AG20443 (cell line): Measurements from ENCODE around the gene NAV2.
A peak's percentile ranks its signal among the peaks of the same experiment; 100 is the strongest.

ENCODE experiments used
- DNase-seq: peaks from one replicate; pipeline ENCODE4 v3.0.0; 2012; ENCODE audit warnings: low spot score, mixed read lengths

The NAV2 gene

GRCh38 chr11:19805827-19806226 is 93.2 kb downstream of the NAV2 start:
- no peak for DNase-seq

GRCh38 chr11:19806251-19806650 is 93.6 kb downstream of the NAV2 start:
- DNase-seq: no peak

DNA sequence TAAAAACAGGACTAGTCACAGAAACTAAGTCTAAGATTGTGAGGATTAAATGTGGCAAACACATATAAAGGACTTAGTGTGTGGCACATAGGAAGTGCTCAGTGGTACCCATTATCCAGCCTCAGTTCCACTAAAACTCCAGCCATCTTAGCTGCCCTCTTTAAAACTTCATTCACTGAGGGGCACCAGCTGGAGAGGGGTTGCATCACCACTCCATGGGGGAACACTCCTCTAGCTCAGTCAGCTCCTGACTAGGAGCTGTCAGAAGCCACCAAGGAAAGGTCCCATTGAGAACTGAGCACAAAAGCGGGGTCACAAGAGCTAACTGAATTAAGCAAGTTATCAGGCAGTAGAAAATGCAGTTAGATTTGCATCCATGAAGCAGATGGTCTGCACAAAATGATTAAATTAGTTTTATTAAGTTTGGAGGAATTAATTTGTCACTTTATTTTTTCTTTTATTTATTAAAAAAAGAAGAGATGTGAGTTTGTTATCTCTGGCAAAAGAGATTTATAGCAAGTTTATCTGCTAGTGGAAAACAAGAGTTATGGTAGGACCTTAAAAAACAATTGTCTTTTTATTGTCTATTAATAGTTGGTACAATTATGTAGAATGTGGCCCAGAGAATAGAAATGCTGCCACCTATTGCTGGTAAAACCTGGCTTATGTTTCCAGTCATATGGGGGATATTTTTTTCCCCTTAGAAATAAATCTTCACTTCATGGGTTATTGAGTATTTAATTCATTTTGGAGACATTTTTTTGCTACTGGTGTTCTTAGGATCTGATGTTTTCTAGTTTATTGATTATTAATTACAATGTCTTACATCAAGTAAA is 95.7 kb downstream of the NAV2 start:
- no peak for DNase-seq

DNA sequence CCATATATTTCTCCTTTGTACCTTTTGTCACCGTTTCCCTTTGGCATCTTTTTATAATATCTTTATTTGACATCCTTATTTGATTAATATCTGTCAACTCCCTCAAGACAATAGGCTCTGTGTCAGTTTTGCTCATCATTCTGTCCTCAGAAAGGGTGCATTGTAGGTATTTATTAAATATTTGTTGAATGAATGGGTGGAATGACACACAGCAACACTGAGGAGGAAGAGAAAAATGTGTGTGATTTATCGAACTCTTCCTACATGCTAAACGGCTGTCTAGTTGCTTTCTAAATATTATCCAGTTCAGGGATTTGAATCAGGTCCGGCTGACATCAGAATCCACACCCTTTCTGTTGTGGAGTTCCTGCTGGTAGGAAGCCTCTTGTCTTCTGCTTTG is 98.2 kb downstream of the NAV2 start:
- DNase-seq: no peak

DNA sequence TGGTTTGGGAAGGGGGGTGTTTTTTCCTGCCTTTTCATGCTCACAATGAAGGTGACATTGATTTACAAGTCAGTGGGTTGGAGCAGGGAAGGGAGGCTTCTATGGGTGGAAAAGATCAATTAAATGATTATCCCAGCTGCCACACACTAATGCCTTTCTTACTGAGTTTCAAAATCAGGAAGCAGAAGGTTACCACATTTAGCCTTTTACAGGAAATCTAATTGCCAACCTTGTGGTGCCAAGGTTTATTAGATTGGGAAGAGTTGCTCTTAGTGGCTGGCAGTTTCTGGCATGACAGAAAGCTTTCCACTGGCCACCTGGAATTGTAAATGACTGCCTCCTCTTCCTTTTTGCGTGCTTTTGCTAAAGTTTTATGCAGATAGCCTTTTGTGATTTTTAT is 98.7 kb downstream of the NAV2 start:
- DNase-seq: no peak

DNA sequence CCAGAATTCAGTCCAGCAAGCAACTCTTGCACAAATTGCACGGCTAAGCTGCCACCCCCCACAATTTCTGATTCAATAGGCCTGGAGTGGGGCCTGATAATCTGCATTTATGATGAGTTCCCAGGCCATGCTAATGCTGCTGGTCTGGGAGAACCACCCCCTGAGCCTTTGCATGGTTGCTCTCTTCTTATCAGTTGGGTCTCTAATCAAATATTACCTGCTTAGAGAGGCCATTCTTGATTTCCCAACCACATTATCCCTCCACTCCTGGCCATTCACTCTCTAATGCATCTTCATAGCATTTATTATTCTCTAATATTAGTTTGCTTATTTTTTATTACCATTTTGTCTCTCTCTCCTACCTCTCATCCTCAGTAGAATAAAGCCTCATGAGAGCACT is 99.5 kb downstream of the NAV2 start:
- no peak for DNase-seq

DNA sequence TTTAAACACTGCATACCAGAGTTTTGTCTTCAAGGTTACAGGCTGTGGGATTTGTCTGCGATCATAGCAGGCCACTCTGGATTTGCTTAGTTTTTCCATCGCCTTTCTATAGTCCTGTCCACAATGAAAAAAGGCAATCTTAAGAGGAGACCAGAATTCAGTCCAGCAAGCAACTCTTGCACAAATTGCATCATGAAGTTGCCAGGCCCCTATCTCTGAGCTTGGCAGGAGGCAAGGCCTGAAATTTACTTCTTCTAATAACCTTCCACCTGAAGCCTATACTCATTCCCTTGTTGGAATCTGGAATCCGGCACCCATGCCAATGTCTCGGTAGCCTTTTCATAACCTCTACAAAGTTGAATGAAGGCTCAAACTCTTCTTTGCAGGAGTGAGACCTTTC is 100.1 kb downstream of the NAV2 start:
- DNase-seq: no peak

DNA sequence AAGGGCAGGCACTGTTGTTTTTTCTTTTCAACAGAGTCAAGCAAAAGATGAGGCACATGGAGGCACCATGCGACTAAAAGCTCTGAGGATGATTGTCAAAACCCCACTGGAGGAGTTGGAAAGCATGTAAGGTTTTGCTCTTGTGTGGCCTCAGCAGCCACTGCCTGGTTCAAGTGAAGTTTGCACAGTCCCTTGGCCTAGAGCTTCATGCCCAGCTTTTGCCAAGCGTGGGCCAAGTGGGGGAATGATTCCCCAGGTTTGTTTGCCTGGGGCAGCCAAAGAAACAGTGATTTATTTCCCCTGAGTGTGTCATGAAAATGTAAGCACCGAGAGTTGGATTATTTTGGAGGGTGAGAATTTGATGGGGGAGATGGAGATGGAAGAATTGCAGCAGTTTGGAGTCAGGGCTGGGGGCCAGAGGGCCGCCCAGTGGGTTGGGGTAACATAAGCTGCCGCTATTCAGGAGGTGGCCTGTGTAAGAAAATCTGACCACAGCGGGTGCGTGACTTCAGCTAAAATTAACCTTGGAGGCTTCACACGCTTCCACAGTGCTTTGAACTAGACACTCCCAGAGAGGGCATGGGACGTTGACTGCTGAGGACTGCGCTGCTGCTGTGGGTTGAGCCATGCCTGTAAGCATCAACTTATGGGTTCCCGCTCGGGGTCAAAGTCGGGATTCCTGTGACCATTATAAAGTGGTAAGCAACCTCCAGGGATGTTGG is 100.7 kb downstream of the NAV2 start:
- no peak for DNase-seq

- DNase-seq: no peak
Measured at GRCh38 chr11:19814421-19814820, 101.8 kb downstream of the NAV2 start.

GRCh38 chr11:19816040-19816439 is 103.4 kb downstream of the NAV2 start:
- DNase-seq: peak; percentile 72

- no peak for DNase-seq
Measured at GRCh38 chr11:19816817-19817216, 104.2 kb downstream of the NAV2 start.

DNA sequence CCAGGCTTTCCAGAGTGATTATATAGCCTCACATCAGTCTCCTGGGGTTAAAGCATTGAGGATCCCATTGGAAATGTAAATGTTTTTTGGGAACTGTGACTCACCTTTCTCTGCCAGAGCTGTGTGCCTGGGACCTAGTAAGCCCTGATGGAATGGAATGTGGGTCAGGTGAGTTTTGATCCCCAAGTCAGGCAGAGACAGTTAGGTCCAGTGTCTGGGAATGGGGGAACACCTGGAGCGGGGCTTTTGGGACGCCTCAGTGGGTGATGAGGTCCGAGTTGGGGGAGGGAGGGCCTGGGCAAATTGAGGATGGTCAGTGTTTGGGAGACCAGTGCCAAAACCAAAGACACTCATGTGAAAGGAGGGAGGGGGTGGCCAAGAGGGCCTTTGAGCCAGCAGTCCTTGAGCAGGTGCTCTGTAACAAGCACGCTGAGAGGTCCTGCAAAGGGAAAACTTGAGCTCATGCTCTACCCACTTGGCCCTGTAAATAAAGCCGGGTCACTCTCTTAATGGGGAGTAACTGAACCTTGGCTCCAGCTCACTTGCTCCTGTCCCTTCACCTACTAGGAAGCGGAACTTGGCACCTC is 104.7 kb downstream of the NAV2 start:
- no peak for DNase-seq

- DNase-seq: no peak
Measured at GRCh38 chr11:19817870-19818269, 105.2 kb downstream of the NAV2 start.

DNA sequence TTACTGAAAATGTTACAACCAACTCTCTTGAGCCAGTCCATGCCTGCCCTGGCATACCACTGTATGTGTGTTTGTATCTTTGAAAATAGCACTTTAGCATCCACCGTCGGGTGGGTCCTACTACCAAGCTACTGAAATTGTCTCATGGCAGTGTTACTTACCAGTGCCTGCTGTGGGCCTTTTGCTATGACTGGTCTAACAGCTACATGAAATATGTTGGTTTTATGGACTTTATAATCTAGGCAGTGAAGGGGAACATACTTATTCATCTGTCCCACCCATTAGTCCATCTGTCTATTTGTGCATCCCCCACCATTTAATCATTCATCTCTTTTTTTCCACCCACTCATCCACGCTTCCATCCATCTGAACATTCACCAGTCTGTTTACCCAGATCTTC is 106.0 kb downstream of the NAV2 start:
- no peak for DNase-seq

DNA sequence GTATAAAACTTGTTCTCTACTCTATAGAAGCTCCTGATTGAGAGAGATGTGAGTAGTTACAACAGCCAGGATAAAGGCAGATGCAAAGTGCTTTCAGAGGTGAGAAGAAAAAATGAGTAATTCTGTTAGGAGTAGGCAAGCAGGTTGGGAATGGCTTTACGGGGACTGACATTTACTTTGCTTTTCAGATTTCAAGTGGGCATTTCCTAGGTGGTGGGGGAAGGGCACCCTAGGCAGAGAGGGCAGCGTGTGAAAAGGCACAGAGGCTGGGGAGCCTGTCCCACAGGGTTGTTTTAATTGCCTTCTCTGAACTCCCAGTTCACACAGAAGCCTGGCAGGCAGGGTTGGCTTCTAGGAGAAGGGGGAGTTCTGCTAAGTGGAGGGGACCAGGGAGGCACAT is 106.5 kb downstream of the NAV2 start:
- no peak for DNase-seq

GRCh38 chr11:19820100-19820499 is 107.5 kb downstream of the NAV2 start:
- peak; percentile 78 for DNase-seq

- DNase-seq: no peak
Measured at GRCh38 chr11:19821412-19821875, 108.8 kb downstream of the NAV2 start.

DNA sequence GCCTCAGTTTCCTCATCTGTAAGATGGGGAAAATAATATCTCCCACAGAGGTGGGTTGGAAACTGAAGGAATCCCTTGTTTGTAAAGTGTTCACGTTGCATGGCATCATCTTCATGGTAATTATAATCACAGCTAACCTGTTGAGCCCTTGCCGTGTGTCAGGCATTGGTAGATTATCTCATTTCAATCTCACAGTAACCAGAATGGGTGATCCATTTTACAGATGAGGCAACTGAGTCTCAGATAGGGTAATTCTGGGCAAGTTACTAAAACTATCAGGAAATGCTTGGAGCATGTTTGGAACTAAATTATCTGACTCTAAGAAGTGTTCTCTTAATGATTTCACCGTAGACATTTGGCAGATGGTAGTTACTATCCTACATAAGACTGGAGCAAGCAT is 109.4 kb downstream of the NAV2 start:
- DNase-seq: no peak

GRCh38 chr11:19822531-19822930 is 109.9 kb downstream of the NAV2 start:
- DNase-seq: no peak

DNA sequence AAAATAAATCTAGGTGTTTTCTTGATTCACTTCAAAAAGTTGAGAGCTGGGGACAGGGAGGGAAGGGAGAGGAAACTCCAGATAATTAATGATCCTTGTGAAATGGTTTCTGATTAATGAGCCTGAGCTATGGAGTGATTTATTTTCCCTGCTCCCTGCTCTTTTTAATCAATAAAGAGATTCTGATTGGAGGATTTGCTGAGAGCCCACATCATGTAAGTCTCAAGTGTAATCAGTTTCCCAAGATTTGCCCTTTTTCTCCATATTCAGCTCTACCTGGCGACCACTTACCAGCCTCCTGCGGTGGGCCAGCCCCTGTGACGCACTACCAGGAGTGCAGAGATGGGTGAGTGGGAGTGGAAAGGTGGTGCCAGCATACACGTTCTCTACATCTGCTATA is 114.0 kb downstream of the NAV2 start:
- no peak for DNase-seq

- no peak for DNase-seq
Measured at GRCh38 chr11:19827399-19828135, 114.9 kb downstream of the NAV2 start.

- no peak for DNase-seq
Measured at GRCh38 chr11:19828382-19829108, 115.9 kb downstream of the NAV2 start.
